Thymus (tissue), 11 donors: ENCODE results near the gene FERMT3. TPM values are rescaled to one million over a fixed set of nuclear protein-coding genes. Genes with fewer than 3 reads are reported as not detected.

Experiments used
- DNase-seq, 9 donors: peaks; one replicate each; pipeline ENCODE4 v3.0.0-alpha.2; 2013; ENCODE audit warnings: low spot score in 9 of 9, low read depth in 6 of 9, missing footprints in 1 of 9
- H3K27ac ChIP-seq, 2 donors: one replicate each; pipeline ENCODE4 v1.5.1; 2013; ENCODE audit warnings: control low read depth in 1 of 2, low read depth in 1 of 2, low read length in 1 of 2, mild to moderate bottlenecking in 1 of 2, moderate library complexity in 1 of 2
- H3K27me3 ChIP-seq, 2 donors: one replicate each; pipeline ENCODE4 v1.5.1; 2013; ENCODE audit warnings: low read length in 1 of 2; ENCODE audit not compliant: control insufficient read depth in 2 of 2, insufficient read depth in 1 of 2
- H3K36me3 ChIP-seq, 2 donors: one replicate each; pipeline ENCODE4 v1.5.1; 2013; ENCODE audit warnings: low read length in 1 of 2, mild to moderate bottlenecking in 1 of 2, moderate library complexity in 1 of 2; ENCODE audit not compliant: control insufficient read depth in 2 of 2, insufficient read depth in 2 of 2
- H3K4me1 ChIP-seq, 2 donors: one replicate each; pipeline ENCODE4 v1.5.1; 2013; ENCODE audit warnings: low read length in 2 of 2; ENCODE audit not compliant: control insufficient read depth in 2 of 2, insufficient read depth in 2 of 2
- H3K4me3 ChIP-seq, 2 donors: one replicate each; pipeline ENCODE4 v1.5.1; 2013; ENCODE audit warnings: low read length in 2 of 2, control low read depth in 1 of 2, mild to moderate bottlenecking in 1 of 2
- H3K9me3 ChIP-seq, 2 donors: one replicate each; pipeline ENCODE4 v1.5.1; 2013; ENCODE audit warnings: low read length in 1 of 2, mild to moderate bottlenecking in 1 of 2; ENCODE audit not compliant: control insufficient read depth in 2 of 2, insufficient read depth in 1 of 2
- WGBS: extraction: QIAGEN DNeasy Blood & Tissue Kit; methylation state at CpG from one replicate; pipeline ENCODE4 v1.1.7; 2013; 5-methylcytosine and 5-hydroxymethylcytosine counted together
- polyA plus RNA-seq: library from polyadenylated mRNA; stranded (reverse); fragments of 200-250 nt; gene quantifications from one replicate; pipeline ENCODE4 v1.2.3, GENCODE V29; 2013
- total RNA-seq: library from RNA; stranded (reverse); fragments of 120-200 nt; gene quantifications from one replicate; pipeline ENCODE4 v1.2.4, GENCODE V29; 2013
- donor health status: healthy.

FERMT3 gene
- total and polyA plus RNA-seq, 2 donors: 74.5 to 91.0 TPM

- H3K36me3 ChIP-seq: peaks cover 42 to 45% of the 10 kb centered on the region in 2 donors
- H3K27ac ChIP-seq: no peak overlapping the region
- H3K27me3 ChIP-seq: no peaks in the 10 kb centered on the region
- WGBS: 97% methylated on average over 17 of the region's 17 CpGs
- peaks cover 0 to 6% of the 10 kb centered on the region in 2 donors for H3K9me3 ChIP-seq
- H3K4me3 ChIP-seq: no peak overlapping the region
- no peak for DNase-seq
- peaks cover 16 to 31% of the 10 kb centered on the region in 2 donors for H3K4me1 ChIP-seq
Measured at GRCh38 chr11:64224151-64224890, 17.8 kb downstream of the FERMT3 start.

GRCh38 chr11:64224891-64225607 is 18.5 kb downstream of the FERMT3 start:
- Histone ChIP-seq H3K9me3 (peaks cover 0 to 6% of the 10 kb centered on the region in 2 donors), H3K27me3 (no peaks in the 10 kb centered on the region), H3K27ac (peak overlapping the region; percentile 83), H3K36me3 (peaks cover 35 to 37% of the 10 kb centered on the region in 2 donors), H3K4me1 (peaks cover 23 to 38% of the 10 kb centered on the region in 2 donors), H3K4me3 (peak overlapping the region; percentile 69 to 89)
- DNase-seq: no peak
- WGBS: 77% methylated on average over 22 of the region's 22 CpGs

GRCh38 chr11:64225608-64226506 is 19.3 kb downstream of the FERMT3 start, which contains the start of the genes NUDT22 and TRPT1:
Gene NUDT22, plus strand, starts transcription at chr11:64226274. Its CDS starts 379 bp downstream, at chr11:64226653.
Gene TRPT1, minus strand, starts transcription at chr11:64226186. Its CDS starts 326 bp downstream, at chr11:64225860.
- under 1% methylated on average over 54 of the region's 54 CpGs for WGBS
- H3K4me1 ChIP-seq: peaks cover 25 to 45% of the 10 kb centered on the region in 2 donors
- H3K27me3 ChIP-seq: peaks cover 0 to 5% of the 10 kb centered on the region in 2 donors
- H3K4me3 ChIP-seq: peak within 1 kb of the TSS; percentile 69 to 89
- DNase-seq: peak in 7 of 9 donors; percentile 83 to 96 (median 91)
- H3K9me3 ChIP-seq: peaks cover 0 to 11% of the 10 kb centered on the region in 2 donors
- peak within 1 kb of the TSS; percentile 83 to 89 for H3K27ac ChIP-seq
- H3K36me3 ChIP-seq: peaks cover 27 to 29% of the 10 kb centered on the region in 2 donors

GRCh38 chr11:64226507-64227051 is 20.1 kb downstream of the FERMT3 start:
- Histone ChIP-seq H3K4me1 (peaks cover 27 to 52% of the 10 kb centered on the region in 2 donors), H3K4me3 (peak overlapping the region; percentile 69 to 89), H3K36me3 (peaks cover 21 to 24% of the 10 kb centered on the region in 2 donors), H3K9me3 (peaks cover 0 to 11% of the 10 kb centered on the region in 2 donors), H3K27ac (peak overlapping the region; percentile 83 to 89), H3K27me3 (peaks cover 0 to 5% of the 10 kb centered on the region in 2 donors)
- WGBS: 2% methylated on average over 26 of the region's 26 CpGs
- peak in 4 of 9 donors; percentile 46 to 77 (median 61) for DNase-seq

GRCh38 chr11:64227405-64227956 is 21.0 kb downstream of the FERMT3 start:
- 90% methylated on average over 3 of the region's 3 CpGs for WGBS

GRCh38 chr11:64229090-64229743 is 22.7 kb downstream of the FERMT3 start:
- H3K4me3 ChIP-seq: peak overlapping the region in 1 of 2 donors; percentile 75
- H3K9me3 ChIP-seq: peaks cover 0 to 11% of the 10 kb centered on the region in 2 donors
- H3K27ac ChIP-seq: peak overlapping the region; percentile 10 to 77
- peaks cover 32 to 73% of the 10 kb centered on the region in 2 donors for H3K4me1 ChIP-seq
- peaks cover 0 to 13% of the 10 kb centered on the region in 2 donors for H3K27me3 ChIP-seq
- peaks cover 0 to 5% of the 10 kb centered on the region in 2 donors for H3K36me3 ChIP-seq
- no peak for DNase-seq
- 94% methylated on average over 12 of the region's 12 CpGs for WGBS

More at GRCh38 chr11:64227405-64227956, 21.0 kb downstream of the FERMT3 start:
- no peak for DNase-seq
- H3K27ac ChIP-seq: peak overlapping the region; percentile 83 to 89
- H3K27me3 ChIP-seq: peaks cover 0 to 5% of the 10 kb centered on the region in 2 donors
- peaks cover 0 to 11% of the 10 kb centered on the region in 2 donors for H3K9me3 ChIP-seq
- H3K4me1 ChIP-seq: peaks cover 27 to 61% of the 10 kb centered on the region in 2 donors
- peaks cover 16 to 22% of the 10 kb centered on the region in 2 donors for H3K36me3 ChIP-seq
- peak overlapping the region; percentile 69 to 89 for H3K4me3 ChIP-seq

- Histone ChIP-seq H3K9me3 (peaks cover 0 to 11% of the 10 kb centered on the region in 2 donors), H3K4me3 (peak overlapping the region; percentile 64 to 75), H3K36me3 (peaks cover 0 to 3% of the 10 kb centered on the region in 2 donors), H3K27ac (peak overlapping the region; percentile 77 to 94), H3K4me1 (peaks cover 32 to 71% of the 10 kb centered on the region in 2 donors), H3K27me3 (peaks cover 0 to 13% of the 10 kb centered on the region in 2 donors)
- 72% methylated on average over 13 of the region's 13 CpGs for WGBS
- no peak for DNase-seq
Measured at GRCh38 chr11:64229744-64230170, 23.2 kb downstream of the FERMT3 start.
